Measurements from ENCODE around the gene LIN7B. TPM values are rescaled to one million over a fixed set of nuclear protein-coding genes. Genes with fewer than 3 reads are reported as not detected.

Gene LIN7B
- total and polyA plus RNA-seq, 4 donors = 7.6 to 24.1 (median 9.1) TPM

DNA sequence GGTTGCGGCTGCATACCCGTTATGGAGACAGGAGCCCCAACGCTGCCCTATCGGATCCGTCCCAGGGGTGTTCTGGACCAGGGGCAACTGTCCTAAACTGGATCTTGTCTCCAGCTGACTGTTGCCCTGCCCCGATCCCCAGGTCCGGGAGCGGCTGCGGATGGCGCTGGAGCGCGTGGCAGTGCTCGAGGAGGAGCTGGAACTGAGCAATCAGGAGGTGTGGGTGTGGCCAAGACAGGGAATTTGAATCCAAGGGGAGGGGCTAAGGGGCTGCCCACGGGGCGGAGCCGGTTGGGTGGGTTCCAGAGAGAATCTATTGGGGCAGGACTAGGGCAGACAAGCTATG, 15.0 kb downstream of the LIN7B start:
- 38 to 62% methylated on average over 12 to 16 of the region's 16 CpGs for WGBS, 2 donors
- intact Hi-C loops (cut with DNase I) = no loop called here
- Histone ChIP-seq H3K36me3 (ENCODE audit: control insufficient read depth in 1 of 2, insufficient read depth in 2 of 2, low read length in 1 of 2) (no peaks in the 10 kb centered on the region), H3K9me3 (ENCODE audit: control insufficient read depth, low read length) (no peaks in the 10 kb centered on the region), H3K27me3 (ENCODE audit: control insufficient read depth in 1 of 2, insufficient read depth in 2 of 2, low read length in 1 of 2) (no peaks in the 10 kb centered on the region), H3K27ac (ENCODE audit: low read depth in 1 of 2, low read length in 2 of 2) (no peak overlapping the region), H3K4me1 (ENCODE audit: control insufficient read depth in 1 of 2, insufficient read depth in 2 of 2, low read length in 2 of 2) (no peaks in the 10 kb centered on the region), H3K4me3 (ENCODE audit: low read length in 2 of 2) (no peak overlapping the region)
- no peak for ATAC-seq (ENCODE audit: low FRiP score)
- no peak for DNase-seq

DNA sequence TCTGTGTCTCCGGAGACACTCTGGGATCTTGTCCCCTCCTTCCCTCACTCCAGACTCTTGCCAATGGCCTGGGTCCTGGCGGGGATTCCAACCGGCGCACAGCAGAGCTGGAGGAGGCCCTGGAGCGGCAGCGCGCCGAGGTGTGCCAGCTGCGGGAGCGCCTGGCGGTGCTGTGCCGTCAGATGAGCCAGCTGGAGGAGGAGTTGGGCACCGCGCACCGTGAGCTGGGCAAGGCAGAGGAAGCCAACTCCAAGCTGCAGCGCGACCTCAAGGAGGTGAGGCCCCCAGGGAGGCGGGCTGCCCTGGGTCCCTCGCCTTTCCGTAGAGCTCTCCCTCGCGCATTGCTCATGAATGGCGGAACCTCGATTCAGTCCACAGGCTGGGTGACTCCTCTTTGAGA, 16.2 kb downstream of the LIN7B start:
- intact Hi-C loops (cut with DNase I) = no loop called here
- Histone ChIP-seq H3K36me3 (ENCODE audit: control insufficient read depth in 1 of 2, insufficient read depth in 2 of 2, low read length in 1 of 2) (no peaks in the 10 kb centered on the region), H3K4me1 (ENCODE audit: control insufficient read depth in 1 of 2, insufficient read depth in 2 of 2, low read length in 2 of 2) (no peaks in the 10 kb centered on the region), H3K27me3 (ENCODE audit: control insufficient read depth in 1 of 2, insufficient read depth in 2 of 2, low read length in 1 of 2) (no peaks in the 10 kb centered on the region), H3K9me3 (ENCODE audit: control insufficient read depth, low read length) (no peaks in the 10 kb centered on the region), H3K27ac (ENCODE audit: low read depth in 1 of 2, low read length in 2 of 2) (no peak overlapping the region), H3K4me3 (ENCODE audit: low read length in 2 of 2) (no peak overlapping the region)
- 93 to 94% methylated on average over 24 of the region's 24 CpGs for WGBS, 2 donors
- no peak for ATAC-seq (ENCODE audit: low FRiP score)
- no peak for DNase-seq

DNA sequence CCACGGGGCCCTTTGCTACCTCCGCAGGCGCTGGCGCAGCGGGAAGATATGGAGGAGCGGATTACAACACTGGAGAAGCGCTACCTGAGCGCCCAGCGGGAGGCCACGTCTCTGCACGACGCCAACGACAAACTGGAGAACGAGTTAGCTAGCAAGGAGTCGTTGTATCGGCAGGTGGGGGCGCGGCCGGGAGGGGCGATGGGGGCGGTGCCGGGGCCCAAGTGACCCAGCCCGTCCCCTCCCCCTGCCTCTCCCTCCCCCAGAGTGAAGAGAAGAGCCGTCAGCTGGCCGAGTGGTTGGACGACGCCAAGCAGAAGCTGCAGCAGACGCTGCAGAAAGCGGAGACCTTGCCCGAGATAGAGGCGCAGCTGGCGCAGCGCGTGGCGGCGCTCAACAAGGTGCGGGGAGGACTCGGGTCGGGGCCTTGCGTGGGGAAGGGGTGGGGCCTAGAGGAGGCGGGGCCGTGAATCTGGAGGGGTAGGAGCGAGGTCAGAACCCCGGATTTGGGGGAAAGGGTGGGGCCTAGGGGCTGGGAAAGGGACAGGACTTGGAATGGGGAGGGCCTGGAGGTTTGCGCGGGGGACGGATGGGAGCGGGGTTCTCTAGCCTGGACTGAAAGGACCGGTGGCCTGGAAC, 18.9 kb downstream of the LIN7B start:
- Histone ChIP-seq H3K27me3 (ENCODE audit: control insufficient read depth in 1 of 2, insufficient read depth in 2 of 2, low read length in 1 of 2) (no peaks in the 10 kb centered on the region), H3K4me1 (ENCODE audit: control insufficient read depth in 1 of 2, insufficient read depth in 2 of 2, low read length in 2 of 2) (no peaks in the 10 kb centered on the region), H3K4me3 (ENCODE audit: low read length in 2 of 2) (no peak overlapping the region), H3K9me3 (ENCODE audit: control insufficient read depth, low read length) (no peaks in the 10 kb centered on the region), H3K36me3 (ENCODE audit: control insufficient read depth in 1 of 2, insufficient read depth in 2 of 2, low read length in 1 of 2) (no peaks in the 10 kb centered on the region), H3K27ac (ENCODE audit: low read depth in 1 of 2, low read length in 2 of 2) (no peak overlapping the region)
- 20 to 25% methylated on average over 46 to 49 of the region's 49 CpGs for WGBS, 2 donors
- no peak for DNase-seq
- peak; percentile 39 for ATAC-seq (ENCODE audit: low FRiP score)
- intact Hi-C loops (cut with DNase I) = no loop called here

DNA sequence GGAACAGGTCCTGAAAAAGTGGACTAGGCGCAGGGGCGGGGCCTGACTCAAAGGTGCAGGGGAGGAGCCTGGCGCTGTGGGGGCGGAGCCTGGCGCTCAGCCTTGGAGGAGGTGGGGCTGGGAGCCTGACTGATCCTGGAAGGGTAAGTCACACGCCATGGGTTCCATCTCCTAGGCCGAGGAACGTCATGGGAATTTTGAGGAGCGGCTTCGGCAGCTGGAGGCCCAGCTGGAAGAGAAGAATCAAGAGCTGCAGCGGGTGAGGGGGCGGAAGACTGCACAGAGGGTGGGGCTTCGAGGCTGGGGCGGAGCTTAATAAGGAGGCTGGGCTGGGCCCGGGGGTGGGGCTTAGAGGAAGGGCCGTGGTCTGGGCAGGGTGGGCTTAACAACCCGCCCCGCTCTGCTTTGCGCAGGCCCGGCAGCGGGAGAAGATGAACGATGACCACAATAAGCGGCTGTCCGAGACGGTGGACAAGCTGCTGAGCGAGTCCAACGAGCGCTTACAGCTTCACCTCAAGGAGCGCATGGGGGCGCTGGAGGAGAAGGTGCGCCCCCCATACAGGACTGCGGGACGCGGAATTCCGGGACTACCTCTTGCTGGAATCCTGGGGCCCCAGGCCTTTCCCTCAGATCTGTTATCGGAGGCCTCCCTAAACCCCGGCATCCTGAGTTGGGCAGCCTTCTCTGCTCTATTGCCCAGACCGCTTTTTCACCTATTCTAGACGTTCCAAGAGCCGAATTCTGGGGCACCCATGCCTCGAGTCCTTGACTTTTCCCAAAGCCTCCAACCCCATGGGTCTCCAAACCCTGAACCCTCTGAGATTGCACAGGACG, 19.7 kb downstream of the LIN7B start:
- Histone ChIP-seq H3K36me3 (ENCODE audit: control insufficient read depth in 1 of 2, insufficient read depth in 2 of 2, low read length in 1 of 2) (no peaks in the 10 kb centered on the region), H3K9me3 (ENCODE audit: control insufficient read depth, low read length) (no peaks in the 10 kb centered on the region), H3K4me1 (ENCODE audit: control insufficient read depth in 1 of 2, insufficient read depth in 2 of 2, low read length in 2 of 2) (no peaks in the 10 kb centered on the region), H3K4me3 (ENCODE audit: low read length in 2 of 2) (no peak overlapping the region), H3K27ac (ENCODE audit: low read depth in 1 of 2, low read length in 2 of 2) (no peak overlapping the region), H3K27me3 (ENCODE audit: control insufficient read depth in 1 of 2, insufficient read depth in 2 of 2, low read length in 1 of 2) (no peaks in the 10 kb centered on the region)
- intact Hi-C loops (cut with DNase I) = no loop called here
- DNase-seq = peak; percentile 73 to 88
- 24 to 43% methylated on average over 42 of the region's 42 CpGs for WGBS, 2 donors
- ATAC-seq (ENCODE audit: low FRiP score) = peak; percentile 57

DNA sequence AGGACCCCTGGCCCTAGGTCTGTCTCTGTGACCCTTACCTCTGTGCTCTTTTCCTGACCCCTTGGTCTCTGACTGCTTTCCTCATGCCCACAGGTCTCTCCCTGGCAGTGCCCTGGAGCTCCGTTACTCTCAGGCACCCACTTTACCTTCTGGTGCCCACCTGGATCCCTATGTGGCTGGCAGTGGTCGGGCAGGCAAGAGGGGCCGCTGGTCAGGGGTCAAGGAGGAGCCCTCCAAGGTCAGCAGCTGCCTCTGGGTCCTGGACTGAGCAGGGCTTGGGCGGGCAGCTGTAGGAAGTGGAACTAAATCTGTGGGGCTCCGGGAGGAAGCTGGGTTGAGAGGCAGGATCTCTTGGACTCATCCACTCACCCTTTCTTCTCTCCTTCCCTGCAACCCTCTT, 21.5 kb downstream of the LIN7B start:
- H3K4me1 ChIP-seq (ENCODE audit: control insufficient read depth in 1 of 2, insufficient read depth in 2 of 2, low read length in 2 of 2) = no peaks in the 10 kb centered on the region
- no peaks in the 10 kb centered on the region for H3K36me3 ChIP-seq (ENCODE audit: control insufficient read depth in 1 of 2, insufficient read depth in 2 of 2, low read length in 1 of 2)
- no peak for DNase-seq
- ATAC-seq (ENCODE audit: low FRiP score) = no peak
- WGBS, 2 donors = 84 to 92% methylated on average over 5 of the region's 5 CpGs
- no peak overlapping the region for H3K27ac ChIP-seq (ENCODE audit: low read depth in 1 of 2, low read length in 2 of 2)
- no peaks in the 10 kb centered on the region for H3K9me3 ChIP-seq (ENCODE audit: control insufficient read depth, low read length)
- H3K27me3 ChIP-seq (ENCODE audit: control insufficient read depth in 1 of 2, insufficient read depth in 2 of 2, low read length in 1 of 2) = no peaks in the 10 kb centered on the region
- no peak overlapping the region for H3K4me3 ChIP-seq (ENCODE audit: low read length in 2 of 2)
- intact Hi-C loops (cut with DNase I) = no loop called here

DNA sequence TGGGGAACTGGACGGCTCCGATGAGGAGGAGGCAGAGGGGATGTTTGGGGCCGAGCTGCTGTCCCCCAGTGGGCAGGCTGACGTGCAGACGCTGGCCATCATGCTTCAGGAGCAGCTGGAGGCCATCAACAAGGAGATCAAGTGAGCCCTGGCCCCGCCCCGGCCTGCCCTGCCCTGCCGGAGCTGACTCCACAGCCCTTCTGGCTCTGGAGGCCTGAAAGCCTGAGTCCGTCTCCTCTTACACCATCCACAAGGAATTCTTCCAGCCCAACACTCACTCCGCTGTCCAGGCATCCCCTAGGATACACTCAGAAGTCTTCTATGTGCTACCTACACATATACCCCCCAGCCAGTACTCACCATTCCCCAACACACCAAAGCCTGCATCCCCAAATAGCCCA, 22.6 kb downstream of the LIN7B start:
- Histone ChIP-seq H3K9me3 (ENCODE audit: control insufficient read depth, low read length) (no peaks in the 10 kb centered on the region), H3K36me3 (ENCODE audit: control insufficient read depth in 1 of 2, insufficient read depth in 2 of 2, low read length in 1 of 2) (no peaks in the 10 kb centered on the region), H3K4me1 (ENCODE audit: control insufficient read depth in 1 of 2, insufficient read depth in 2 of 2, low read length in 2 of 2) (no peaks in the 10 kb centered on the region), H3K4me3 (ENCODE audit: low read length in 2 of 2) (no peak overlapping the region), H3K27ac (ENCODE audit: low read depth in 1 of 2, low read length in 2 of 2) (no peak overlapping the region), H3K27me3 (ENCODE audit: control insufficient read depth in 1 of 2, insufficient read depth in 2 of 2, low read length in 1 of 2) (no peaks in the 10 kb centered on the region)
- ATAC-seq (ENCODE audit: low FRiP score) = no peak
- whole genome bisulfite sequencing, 2 donors = 68 to 85% methylated on average over 10 of the region's 10 CpGs
- no peak for DNase-seq
- intact Hi-C loops (cut with DNase I) = no loop called here

DNA sequence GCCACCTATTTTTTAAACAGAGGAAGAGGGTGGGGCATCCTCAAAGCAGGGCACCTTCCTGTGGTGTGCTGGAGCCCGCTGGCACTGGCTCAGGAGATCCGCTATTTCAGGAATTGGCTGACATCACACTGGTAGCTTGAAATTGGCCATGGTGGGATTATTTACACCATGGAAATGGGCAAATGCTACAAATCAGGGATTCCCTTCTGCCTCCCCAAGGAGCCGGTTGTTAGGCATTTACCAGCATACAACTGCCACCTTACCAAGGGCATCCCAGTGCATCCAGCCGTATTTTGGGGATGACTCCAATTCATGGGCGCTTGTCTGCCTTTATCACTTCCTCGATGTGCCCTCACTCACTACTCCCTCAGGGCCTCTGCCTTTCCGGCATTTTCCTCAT, 26.8 kb downstream of the LIN7B start:
- no peaks in the 10 kb centered on the region for H3K27me3 ChIP-seq (ENCODE audit: control insufficient read depth in 1 of 2, insufficient read depth in 2 of 2, low read length in 1 of 2)
- WGBS, 2 donors = 80 to 94% methylated on average over 7 of the region's 7 CpGs
- intact Hi-C loops (cut with DNase I) = loop anchor here in 1 of 2 donors (10.0 kb wide), 2 partner anchors 46 to 146 kb away; partner anchors contain the start of genes GYS1 and RUVBL2

DNA sequence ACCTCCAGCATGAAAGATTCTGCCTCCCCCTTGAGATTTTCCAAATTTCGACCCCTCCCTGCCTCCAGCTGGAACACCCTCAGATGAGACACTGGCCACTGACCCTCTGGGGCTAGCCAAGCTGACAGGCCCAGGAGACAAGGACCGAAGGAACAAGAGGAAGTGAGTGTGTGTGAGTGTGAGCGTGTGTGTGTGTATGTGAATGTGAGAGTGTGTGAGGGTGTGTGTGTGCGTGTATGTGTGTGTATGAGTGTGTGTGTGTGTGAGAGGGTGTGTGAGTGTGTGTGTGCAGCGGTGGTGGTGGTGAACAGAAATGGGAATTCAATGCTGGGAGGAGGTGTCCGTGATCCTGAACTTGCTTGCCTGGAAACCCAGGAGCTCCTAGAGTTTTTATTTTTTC, 27.2 kb downstream of the LIN7B start:
- intact Hi-C loops (cut with DNase I) = loop anchor here in 1 of 2 donors (10.0 kb wide), 2 partner anchors 47 to 147 kb away; partner anchors contain the start of genes GYS1 and RUVBL2
- no peaks in the 10 kb centered on the region for H3K4me1 ChIP-seq (ENCODE audit: control insufficient read depth in 1 of 2, insufficient read depth in 2 of 2, low read length in 2 of 2)
- no peak overlapping the region for H3K4me3 ChIP-seq (ENCODE audit: low read length in 2 of 2)
- H3K36me3 ChIP-seq (ENCODE audit: control insufficient read depth in 1 of 2, insufficient read depth in 2 of 2, low read length in 1 of 2) = no peaks in the 10 kb centered on the region
- ATAC-seq (ENCODE audit: low FRiP score) (no peak), DNase-seq (no peak)
- H3K9me3 ChIP-seq (ENCODE audit: control insufficient read depth, low read length) = no peaks in the 10 kb centered on the region
- H3K27me3 ChIP-seq (ENCODE audit: control insufficient read depth in 1 of 2, insufficient read depth in 2 of 2, low read length in 1 of 2) = no peaks in the 10 kb centered on the region
- H3K27ac ChIP-seq (ENCODE audit: low read depth in 1 of 2, low read length in 2 of 2) = no peak overlapping the region
- WGBS, 2 donors = 86 to 87% methylated on average over 6 of the region's 6 CpGs

More for the DNA sequence above, 26.8 kb downstream of the LIN7B start:
- no peak overlapping the region for H3K4me3 ChIP-seq (ENCODE audit: low read length in 2 of 2)
- DNase-seq = no peak
- H3K36me3 ChIP-seq (ENCODE audit: control insufficient read depth in 1 of 2, insufficient read depth in 2 of 2, low read length in 1 of 2) = no peaks in the 10 kb centered on the region
- no peak overlapping the region for H3K27ac ChIP-seq (ENCODE audit: low read depth in 1 of 2, low read length in 2 of 2)
- no peak for ATAC-seq (ENCODE audit: low FRiP score)
- H3K9me3 ChIP-seq (ENCODE audit: control insufficient read depth, low read length) = no peaks in the 10 kb centered on the region
- H3K4me1 ChIP-seq (ENCODE audit: control insufficient read depth in 1 of 2, insufficient read depth in 2 of 2, low read length in 2 of 2) = no peaks in the 10 kb centered on the region

Measured in aorta (tissue), 5 donors.